Stimulated activated CD4-positive, alpha-beta T cell treated with anti-CD3 and anti-CD28 coated beads, Interleukin-12 subunit alpha, Interleukin-12 subunit beta, amount 100 ng/mL, for 48 hours (primary cell): ENCODE measurements around the gene SYNJ2.

Experiments used
- DNase-seq, 3 donors: peaks; one replicate each; pipeline ENCODE4 v3.0.0-alpha.2; 2020; ENCODE audit warnings: low read depth in 2 of 3, low spot score in 1 of 3

SYNJ2 gene

DNA sequence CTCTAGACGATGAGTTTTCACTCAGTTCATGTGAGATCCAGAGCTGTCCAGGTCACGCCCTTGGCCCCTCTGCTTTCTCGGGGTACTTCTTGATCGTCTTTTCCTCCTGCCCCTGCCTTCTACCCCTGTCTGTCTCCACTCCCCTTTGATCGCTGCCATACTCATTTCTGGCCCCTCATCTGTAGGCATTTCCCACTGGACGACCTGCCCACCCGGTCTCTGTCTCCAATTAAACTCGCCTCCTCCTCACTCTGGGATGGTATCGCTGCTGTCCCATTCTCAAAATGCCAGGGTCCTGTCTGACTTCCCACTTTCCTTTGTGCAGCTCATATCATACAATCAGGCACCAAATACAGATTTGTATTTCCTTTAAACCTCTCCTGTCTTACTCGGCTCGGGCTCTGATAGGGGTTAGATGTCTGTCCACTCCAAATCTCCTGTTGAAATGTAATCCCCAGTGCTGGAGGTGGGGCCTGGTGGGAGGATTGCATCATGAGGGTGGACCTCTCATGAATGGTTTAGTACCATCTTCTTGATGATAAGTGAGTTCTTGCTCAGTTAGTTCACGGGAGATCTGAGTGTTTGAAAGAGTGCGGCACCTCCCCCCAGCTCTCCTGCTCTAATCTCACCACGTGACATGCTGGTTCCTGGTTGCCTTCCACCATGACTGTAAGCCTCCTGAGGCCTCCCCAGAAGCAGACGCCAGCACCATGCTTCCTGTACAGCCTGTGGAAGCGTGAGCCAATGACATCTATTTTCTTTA is 3.5 kb upstream of the SYNJ2 start:
- DNase-seq: no peak

DNA sequence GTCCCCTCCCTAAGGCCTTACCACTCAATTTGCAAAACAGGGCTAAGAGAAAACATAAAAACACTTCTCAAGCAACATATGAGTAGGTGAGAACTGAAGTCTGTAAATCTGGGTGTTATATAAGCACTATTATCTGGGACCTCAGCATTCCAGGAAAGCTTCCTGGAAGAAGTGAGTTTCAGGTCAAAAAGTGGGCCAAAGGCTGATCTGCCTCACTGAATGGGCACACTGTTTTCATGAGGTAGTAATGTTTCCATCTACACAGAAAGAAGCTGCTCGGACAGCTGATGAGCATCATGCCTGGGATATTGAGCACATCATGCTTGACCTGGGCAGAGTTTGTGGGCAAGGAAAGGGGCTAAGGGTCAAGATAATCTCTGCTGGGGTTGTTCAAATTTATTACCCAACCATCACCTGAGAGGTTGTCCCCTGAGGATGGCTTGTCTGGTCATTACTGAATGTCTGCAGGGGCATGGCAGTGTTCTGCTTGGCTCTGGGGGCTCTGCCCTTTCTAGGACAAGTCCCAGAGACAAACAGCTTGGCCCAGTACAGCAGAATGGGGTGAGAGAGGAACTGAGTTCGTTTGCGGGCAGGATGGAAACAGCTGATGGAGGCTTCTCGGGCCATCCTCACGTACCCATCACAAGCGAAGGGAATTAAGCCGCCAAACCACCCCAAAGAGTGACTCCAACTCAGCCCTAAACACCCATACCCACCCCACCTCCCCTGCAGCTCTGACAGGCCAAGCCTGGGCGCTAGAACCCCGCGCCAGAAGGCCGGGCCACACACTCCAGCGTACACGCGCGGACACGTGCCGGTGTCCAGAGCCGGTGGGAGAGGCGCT is 1.2 kb upstream of the SYNJ2 start:
- no peak for DNase-seq

DNA sequence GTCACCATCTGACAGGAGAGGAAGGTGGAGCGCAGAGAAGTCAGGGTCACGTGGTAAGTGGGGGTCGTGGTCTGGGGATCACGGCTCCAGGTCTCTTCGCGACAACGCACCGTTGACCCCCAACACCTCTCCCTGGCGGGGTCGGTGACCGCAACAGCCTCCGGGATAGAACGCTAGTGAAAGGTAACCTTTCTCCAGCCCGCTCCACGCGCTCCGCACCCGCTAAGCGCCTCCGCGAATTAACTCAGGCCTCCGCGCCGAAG is 600 bp upstream of the SYNJ2 start:
- DNase-seq: peak in 1 of 3 donors; percentile 13

DNA sequence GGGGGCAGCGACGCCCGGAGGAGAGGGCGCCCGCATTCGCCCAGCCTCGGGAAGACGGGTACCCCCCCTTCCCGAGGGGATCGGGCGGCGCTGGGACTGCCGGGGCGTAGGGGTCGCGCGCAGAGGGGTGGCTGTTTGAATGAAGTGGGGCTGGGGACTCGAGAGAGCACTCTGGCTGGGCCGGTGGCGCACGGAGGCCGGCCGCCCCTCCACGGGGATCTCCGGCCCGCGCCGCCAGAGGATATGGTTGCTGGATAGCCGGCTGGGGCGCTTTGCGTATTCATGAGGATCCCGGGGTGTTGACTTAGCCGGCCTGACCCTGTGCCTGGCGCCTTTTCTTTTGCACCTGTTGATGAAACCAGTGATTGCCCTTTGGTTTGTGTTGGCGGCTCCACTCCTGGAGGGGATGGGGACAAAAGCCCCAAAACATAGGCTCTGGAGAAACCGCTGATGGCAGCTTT is 469 bp downstream of the SYNJ2 start:
- peak in 2 of 3 donors; percentile 19 to 30 for DNase-seq

DNA sequence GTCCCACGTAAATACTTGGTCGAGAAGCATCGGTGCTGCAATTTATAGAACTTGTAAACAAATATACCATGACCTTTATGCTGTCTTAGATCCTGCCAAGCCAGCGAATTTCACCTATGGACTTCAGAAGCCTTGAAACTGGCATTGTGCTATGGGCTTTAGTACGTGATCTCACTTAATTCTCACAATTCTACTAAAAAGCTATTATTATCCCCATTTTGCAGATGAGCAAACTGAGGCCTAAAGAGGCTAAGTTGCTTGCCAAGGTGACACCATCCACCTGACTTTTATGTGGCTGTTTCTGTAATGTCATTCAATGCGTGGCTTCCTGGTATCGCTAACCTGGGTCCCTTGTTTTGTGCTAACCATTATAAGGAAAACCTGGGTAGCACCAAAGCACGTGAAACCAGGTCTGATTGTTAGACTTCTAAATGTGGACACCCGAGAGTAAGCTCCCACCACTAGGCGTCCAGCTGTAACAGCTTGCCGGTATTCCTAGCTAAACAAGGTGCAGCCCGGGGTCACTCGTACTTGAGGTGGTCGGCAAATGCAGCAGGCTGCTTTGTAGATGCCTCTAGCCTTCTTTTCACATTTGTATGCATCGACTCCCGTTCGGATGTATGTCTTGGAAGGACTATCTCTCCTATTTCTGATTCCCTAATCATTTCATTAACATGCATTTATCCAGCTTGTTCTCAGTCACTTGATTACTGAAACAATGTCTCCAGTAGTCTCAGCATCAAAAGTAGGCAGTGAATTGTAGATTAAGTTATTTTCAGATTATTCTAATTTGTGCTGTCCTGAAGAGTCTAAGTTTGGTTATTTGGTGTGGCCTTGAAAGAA is 1.1 kb downstream of the SYNJ2 start:
- DNase-seq: no peak

DNA sequence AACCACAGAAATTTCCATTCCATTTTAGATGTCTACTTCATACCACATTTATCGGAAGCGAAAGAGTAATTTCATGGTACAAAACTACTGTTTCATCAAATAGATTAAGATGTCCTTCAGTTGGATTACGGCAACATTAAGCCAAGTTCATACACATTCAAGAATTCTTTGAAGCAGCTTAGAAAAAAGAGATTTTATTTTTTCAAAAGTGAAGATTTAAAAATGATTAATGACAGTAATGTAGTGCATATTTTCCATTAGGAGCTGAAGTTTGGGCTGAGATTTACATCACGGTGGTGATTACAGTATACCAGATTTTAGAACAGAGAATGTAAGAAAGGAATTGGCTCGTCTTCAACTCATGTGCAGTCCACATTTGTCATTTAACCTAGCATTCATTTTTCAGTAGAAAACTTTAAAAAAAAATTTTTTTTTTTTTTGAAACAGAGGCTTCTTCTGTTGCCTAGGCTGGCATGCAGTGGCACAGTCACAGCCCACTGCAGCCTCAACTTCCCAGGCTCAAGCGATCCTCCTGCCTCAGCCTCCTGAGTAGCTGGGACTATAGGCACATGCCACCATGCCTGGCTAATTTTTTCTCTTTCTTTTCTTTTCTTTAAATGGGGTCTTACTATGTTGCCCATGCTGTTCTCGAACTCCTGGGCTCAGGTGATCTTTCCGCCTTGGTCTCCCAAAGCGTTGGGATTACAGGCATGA is 1.9 kb downstream of the SYNJ2 start:
- DNase-seq: no peak

DNA sequence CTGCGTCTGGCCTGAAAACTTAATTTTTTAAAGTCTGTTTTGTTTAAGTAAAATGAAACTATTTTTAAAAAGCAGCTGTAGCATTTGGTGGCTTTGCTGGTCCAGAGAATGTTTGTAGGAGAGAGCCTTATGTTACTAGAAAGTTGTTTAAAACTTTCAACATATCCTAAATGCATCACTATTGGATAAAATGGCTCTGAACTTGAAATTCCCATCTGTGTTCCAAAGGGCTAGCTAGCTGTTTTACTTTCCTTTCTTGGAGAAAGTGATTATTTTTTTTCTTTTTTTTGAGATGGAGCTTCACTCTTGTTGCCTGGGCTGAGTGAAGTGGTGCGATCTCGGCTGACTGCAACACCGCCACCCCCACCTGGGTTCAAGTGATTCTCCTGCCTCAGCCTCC is 2.5 kb downstream of the SYNJ2 start:
- no peak for DNase-seq

DNA sequence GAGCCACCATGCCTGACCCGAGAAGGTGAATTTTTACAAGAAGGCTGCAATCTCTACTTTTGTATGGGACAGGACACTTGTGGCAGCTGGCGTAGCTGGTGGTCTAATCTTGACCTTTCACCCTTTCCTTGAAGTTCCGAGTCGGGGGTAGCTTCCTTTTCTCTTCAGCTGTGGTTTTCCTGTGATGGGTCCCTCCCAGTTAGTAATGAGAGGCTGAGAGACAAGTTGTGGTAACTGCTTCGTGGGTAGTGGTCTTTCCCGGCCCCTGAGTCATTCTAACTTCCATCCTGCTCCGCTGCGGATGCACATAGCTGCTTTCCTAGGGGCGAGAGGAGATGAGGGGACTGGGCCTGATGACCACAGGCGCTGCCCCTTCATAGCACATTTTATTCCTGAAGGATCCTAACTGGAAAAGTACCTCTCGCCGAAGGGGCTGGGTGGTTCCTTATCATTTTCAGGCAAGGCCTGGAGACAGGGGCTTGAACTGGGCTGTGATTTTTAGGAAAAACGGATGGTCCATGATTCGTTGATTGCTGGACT is 3.1 kb downstream of the SYNJ2 start:
- DNase-seq: no peak

DNA sequence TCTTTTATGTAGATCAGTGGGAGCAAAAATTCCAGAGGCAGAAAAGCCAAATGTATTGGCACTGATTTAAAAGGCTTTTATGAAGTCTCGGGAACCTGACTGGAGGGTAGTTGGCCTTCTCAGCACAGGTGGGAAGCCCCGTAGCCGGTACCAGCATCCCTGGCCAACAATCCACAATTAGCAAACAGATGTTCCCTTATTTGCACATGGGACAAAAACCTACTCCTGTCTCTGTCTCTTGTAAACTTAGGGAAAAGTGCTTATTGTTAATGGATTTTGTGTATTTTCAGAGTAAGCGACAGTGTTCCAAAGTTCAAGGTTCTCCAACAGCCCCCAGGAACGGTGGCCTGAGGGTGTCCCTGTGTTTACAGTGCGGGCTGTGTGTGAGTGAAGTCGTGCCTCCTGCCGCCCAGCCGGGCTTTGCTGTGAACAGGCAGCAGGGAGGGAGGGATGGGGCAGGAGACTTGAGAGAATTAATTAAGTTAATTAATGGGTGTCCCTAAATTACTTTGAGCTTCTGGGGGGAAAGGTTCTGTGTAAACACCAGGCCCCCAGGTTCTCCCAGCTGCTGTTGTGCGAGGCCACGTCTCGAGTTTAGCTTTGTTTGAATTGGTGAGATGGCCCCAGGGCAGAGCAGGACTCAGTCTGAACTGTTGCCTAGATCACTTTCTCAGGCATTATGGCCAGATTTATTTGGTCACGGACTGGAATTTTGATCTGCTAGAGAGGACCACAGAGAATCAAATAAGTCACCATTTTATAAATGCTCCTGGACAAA is 3.9 kb downstream of the SYNJ2 start:
- no peak for DNase-seq

DNA sequence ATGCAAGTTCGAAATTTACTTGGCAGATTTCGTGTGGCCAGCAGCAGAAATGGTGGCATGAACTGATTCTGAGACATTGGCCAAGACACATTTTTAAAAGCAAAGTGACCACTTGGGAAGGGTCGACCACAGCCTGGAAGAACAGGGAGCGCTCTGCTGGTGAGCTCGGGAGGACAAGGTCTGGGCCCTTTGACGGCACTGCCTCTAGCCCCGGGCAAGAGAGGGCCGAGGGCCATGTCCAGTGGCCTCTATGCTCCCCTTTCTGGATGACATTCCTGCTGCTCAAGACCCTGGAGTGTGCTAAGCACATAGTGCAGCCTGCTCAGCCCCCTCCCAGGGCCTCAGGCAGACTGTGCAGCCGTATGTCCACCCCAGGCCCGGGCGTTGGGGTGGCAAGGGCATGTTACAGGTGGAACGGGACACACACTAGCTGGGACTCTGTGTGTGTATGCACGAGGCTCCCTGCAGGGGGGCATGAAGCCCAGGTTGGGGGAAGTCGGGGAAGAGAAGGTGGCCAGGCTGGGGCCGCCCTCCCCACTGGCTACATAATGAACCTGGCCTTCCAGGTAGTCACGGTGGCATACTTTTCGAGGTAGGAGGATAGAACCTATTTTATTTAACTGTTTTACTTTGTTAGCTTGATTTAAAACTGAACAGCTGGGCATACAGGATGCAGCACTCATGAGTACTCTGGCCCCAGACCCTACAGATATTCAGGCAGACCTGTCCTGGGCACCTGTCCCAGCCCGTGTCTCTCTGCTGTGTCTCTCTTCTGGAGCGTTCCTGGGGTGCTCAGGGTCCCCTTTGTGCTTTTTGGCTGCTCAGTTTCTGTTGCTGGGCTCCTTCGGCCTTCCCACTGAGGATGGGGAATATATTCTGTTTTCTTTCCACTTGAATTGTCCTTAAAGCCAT is 6.4 kb downstream of the SYNJ2 start:
- DNase-seq: no peak

DNA sequence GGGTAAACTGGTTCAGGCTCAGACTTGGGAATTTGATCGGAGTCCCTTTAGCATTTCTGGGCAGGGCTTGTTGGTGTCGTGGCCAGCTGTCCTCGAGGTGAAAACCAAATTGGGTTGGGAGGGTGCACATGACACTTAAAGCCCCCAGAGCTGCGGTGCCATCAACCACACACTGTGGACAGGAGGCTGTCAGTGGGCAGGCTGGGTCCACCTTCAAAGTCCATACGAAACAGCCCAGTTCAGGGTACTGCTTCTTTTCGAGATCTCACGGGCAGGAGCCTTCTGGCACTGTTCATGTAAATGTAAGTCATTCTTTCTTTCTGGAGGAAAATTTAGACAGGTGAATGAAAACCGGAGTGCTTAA is 7.0 kb downstream of the SYNJ2 start:
- DNase-seq: no peak

DNA sequence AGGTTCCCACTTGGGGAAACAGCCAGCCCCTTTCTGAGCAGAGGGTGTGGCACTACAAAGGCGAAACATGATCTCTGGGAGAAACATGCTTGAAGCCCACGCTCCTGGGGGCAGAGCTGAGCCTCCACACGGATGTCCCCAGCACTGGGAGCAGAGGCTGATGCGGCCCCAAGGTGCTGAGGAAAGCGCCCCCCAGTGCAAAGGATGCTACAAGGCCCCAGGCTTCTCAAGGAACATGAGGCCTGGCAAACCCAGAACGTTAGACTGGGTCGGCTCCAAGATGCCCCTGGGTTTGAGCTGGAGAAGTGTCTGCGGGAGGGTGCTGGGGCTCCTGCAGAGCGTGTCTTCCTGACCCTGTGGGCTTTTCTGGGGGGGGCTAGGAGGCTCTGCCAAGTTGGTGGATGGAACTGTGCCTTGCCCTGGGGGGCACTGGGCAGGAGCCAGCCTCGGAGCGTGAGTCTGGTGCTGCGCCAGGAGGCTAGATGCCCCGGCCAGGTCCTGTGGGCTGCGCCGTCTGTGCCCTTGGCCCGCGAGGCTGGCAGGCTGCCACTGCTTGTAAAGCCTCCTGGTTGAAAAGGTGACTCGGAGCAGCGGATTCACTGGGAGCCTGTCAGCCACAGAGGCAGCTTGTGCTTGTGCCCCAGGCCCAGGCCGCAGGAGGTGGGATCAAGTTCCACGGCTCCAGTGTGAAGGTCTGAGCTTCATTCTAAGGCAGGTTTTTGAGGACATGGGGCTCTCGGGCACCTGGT is 8.1 kb downstream of the SYNJ2 start:
- no peak for DNase-seq

DNA sequence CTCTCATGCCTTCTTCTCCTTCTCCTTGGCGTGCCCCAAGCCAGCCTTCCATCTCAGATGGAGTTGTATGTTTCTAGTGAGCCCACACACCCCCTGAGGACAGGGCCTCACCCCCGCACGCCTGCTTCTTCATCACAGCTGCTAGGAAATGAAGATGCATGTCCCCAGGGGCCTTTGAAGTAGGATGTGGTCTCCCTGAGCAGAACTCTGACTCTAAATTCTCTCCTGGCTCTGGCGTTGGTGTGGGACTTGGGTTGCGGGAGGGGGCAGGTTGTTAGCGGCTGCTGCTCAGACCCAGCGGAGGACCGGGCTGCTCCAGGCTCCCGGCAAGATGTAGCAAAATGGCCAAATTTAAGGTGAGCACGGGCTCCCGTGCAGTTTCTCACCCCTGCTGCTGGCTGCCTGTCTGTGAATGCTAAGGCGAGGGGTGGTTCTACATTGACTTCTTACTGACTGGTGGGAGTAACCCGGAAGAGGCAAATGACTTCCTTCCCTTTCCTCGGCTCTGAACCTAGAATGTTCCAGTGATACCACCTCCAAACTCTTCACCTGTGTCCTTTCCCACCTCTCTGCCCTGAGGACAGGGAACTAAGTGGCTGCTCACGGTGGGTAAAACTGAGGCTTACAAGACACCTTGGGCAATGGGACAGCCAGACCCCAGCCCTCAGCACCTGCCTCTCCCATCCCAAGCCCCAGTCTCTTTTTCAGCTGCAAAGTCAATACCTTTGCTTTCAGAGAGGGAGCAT is 8.8 kb downstream of the SYNJ2 start:
- DNase-seq: peak in 1 of 3 donors; percentile 12

DNA sequence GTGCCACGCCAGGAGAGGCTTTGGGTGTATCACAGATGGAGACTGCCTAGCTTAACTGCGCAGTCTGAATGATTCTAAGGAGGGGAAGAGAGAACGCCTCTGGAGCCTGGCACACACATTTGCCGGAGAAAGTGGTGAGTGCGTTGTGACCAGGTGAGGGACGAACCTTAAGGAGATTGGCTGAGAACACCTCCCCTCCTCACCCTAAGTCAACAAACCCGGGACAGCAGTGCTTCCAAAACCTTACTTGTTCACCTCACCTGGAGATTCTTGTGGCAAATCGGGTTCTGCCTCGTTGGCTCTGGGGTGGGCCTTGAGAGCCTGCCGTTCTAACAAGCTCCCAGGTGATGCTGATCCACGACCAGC is 9.4 kb downstream of the SYNJ2 start:
- no peak for DNase-seq

DNA sequence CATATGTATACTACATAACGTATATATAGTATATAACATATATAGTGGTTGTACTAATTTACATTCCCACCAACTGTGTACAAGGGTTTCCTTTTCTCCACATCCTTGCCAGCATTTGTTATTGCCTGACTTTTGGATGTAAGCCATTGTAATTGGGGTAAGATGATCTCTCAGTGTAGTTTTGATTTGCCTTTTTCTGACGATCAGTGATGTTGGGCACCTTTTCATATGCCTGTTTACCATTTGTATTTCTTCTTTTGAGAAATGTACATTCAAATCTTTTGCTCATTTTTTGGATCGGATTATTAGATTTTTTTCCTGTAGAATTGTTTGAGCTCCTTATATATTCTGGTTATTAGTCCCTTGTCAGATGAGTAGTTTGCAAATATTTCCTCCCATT is 11.4 kb downstream of the SYNJ2 start:
- no peak for DNase-seq

DNA sequence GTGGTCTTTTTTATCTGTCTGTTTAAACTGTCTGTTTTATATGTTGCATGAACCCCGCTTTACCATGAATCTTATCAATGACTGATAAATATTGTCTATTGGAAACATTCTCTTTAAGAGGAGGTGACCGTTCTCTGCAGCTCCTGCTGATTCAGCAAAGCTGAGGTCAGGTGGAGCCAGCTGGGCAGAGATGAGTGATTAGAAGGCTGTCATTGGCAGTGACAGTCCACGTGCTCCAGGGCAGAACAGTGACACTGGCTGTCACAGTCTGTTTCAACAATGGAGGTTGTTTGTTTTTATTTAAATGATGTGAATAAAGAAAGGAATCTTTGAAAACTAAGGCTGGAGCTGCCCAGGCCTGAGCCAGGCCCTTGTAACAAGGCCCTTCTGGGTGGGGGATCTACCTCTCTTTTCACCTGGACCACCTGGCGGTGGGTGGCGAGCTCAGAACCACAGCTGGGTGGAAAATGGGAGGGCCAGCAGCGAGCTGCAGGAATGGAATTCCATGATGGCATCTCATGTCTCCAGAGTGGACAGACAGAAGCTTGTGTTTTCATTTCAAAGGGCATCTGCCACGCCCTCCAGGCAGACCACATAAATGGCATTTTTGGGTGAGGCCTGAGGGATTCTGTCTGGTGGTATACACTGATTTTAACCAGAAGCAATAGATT is 12.6 kb downstream of the SYNJ2 start:
- no peak for DNase-seq

DNA sequence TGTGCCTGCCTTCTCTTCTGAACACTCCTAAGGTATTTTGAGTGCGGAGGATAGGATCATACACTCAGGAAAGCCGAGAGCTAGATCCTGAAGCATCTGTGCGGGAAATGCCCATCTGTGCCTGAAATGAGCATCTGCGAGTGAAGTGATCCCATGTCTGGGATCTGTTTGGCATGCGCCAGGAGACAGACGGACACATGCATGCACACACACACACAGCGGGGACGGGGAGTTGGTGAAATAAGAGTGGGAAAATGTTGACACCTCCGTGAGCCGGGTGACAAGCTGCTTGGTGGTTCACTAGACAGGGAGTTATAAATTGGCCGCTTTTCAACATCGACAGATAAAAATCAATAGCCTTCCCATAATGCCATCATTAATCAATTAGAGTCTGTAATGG is 13.8 kb downstream of the SYNJ2 start:
- DNase-seq: no peak
